GM19025 (cell line): ENCODE results near the gene KRT9.
"Not testable (repeated sequence)": the region's sequence is repeated elsewhere in the genome, so short reads cannot be mapped to it uniquely, and the experiment has no call there.

Experiments
- ATAC-seq: cut with Tn5 transposase; IDR thresholded peaks from one replicate; pipeline ENCODE4 v1.9.1; 2021; ENCODE audit warnings: mild to moderate bottlenecking, low read depth, moderate library complexity; ENCODE audit not compliant: unreplicated experiment

The KRT9 gene

GRCh38 chr17:41602524-41602923, 30.7 kb upstream of the KRT9 start:
- ATAC-seq = no peak

GRCh38 chr17:41600318-41600717, 28.5 kb upstream of the KRT9 start:
- no peak for ATAC-seq

GRCh38 chr17:41599680-41600079, 27.8 kb upstream of the KRT9 start:
- ATAC-seq = no peak

GRCh38 chr17:41595585-41595984, 23.7 kb upstream of the KRT9 start:
- no peak for ATAC-seq

DNA sequence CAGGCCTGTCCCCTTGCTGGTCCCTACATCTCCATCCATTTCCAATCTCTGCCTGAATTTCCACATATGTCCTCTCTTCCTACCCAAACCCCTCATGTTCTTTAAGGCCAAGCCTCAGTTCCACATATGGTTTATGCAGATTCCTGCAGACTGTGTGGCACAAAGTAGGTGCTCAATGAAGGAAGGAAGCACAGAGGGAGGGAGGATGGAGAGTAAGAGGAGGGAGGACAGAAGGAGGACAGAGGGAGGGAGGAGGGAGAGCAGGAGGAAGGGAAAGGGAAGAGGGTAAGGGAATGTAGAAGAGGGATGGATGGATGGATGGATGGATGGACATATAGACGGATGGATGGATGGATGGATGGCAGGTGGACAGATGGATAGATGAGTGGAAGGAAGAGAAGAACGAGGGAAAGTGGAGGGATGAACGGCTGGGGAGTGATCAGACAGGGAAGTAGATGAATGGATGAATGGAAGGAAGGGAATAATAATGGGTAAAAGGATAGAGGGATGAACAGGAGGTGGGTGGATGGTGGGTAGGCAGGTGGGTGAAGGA, 22.6 kb upstream of the KRT9 start:
- no peak for ATAC-seq

GRCh38 chr17:41593306-41593981, 21.6 kb upstream of the KRT9 start:
- ATAC-seq = no peak

DNA sequence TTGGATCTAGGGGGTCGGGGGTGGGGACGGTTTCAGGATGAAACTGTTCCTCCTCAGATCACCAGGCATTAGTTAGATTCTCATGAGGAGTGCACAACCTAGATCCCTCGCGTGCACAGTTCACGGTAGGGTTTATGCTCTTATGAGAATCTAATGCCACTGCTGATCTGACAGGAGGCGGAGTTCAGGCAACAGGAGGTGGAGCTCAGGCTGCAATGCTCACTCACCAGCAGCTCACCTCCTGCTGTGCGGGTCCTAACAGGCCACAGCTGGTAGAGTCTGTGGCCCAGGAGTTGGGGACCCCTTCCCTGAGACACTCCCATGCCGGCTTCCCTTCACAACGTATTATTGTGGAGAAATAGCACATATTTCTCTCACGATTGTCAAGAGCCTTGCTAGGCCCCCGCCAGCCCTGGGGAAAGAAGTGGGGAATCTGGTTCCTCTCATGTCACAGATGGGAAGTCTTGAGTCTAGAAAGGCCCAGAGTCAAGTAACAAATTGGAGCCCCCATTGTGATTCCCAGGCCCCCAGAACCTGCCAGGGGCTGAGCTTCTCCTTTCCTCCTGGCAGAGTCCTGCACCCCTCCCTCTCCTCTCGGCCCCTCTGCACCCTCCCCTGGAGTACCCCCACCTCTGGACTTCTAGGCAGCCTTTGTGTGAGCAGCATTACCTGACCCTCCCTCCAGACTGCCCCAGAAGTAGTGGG, 20.9 kb upstream of the KRT9 start:
- ATAC-seq = no peak

DNA sequence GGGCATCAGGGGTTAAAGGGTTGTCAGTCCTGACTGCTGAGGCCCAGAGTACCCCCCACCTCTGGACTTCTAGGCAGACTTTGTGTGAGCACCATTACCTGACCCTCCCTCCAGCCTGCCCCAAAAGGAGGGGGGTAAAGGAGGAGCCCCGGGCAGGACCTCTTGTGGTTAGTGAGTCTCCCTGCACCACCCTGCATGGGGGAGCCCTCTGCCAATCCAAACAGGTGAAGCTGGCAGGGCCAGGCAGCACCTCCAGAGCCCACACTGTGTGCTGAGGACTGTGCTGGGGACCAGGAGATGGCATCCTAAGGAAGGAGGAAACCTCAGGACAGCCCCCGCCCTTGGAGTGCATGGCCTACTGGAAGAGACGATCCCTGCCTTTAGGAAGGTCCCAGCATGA, 17.4 kb upstream of the KRT9 start:
- no peak for ATAC-seq

- no peak for ATAC-seq
Measured at GRCh38 chr17:41588126-41588810, 16.4 kb upstream of the KRT9 start.

DNA sequence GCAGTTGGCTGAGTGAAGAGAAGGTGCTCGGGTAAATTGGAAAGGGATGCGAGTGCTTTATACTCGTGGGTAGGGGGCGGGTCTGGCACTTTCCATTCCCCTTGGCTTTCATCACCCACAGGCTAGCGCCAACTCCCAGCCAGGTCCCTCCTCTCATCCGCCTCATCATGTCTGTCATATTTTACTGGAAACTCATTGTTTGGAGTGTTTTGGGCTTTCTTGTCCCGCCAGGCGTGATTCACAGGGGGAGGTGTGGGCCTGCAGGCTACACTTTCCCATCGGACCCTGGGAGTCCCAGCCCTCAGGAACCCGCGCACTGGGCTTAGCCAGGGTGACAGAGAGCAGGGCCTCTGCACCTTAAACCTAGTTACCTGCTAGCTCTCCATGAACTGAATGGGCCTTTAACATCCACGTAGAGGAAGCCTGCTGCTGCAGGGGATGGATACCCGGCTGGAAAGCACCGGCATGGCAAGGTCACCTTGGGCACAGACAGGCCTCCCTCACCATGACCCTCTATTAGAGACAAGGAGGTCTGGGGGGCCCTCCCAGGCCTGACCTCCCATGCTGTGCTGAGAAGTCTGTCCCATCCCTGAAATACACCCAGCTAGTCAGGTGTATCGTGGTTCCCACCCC, 15.1 kb upstream of the KRT9 start, which contains the start of gene KRT14:
Gene KRT14 (minus strand): TSS at position 33 of the 633 bp plus-strand sequence. CDS start 61 bp downstream, outside the sequence.
- no peak for ATAC-seq

DNA sequence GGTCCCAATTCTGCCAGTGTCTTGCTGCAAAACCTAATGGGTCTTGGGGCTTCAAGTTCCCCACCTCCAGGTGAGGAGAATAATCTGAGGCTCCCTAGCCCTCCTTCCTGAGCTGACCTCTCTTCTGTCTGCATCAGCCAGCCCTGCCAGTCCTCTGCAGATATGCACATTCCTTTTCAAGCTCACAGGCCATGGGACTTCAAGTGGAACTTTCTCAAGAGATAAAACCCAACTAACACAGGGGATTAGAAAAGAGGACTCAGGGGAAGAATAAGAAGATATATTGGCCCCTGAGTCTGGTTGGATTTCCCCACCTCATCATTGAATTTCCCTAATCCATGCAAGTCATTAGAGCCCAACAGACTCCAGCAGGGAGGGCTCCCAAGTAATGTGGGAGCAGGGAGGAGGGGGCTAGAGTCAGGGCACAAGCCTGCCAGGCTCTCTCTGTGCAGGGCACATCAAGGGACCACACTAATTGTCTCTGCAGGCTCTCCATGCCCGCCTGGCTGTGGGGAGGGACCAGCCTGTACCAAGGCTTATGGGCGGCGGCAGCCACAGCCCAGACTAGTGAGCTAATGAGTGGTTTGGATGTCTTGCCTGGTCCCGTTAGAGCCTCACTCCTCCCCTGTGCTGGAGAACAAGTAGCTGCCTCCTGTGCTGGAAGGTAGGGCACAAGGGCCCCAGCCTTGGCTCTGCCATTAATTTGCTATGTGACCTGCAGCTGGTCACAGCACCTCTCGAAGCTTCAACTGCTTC, 13.6 kb upstream of the KRT9 start:
- ATAC-seq = no peak

DNA sequence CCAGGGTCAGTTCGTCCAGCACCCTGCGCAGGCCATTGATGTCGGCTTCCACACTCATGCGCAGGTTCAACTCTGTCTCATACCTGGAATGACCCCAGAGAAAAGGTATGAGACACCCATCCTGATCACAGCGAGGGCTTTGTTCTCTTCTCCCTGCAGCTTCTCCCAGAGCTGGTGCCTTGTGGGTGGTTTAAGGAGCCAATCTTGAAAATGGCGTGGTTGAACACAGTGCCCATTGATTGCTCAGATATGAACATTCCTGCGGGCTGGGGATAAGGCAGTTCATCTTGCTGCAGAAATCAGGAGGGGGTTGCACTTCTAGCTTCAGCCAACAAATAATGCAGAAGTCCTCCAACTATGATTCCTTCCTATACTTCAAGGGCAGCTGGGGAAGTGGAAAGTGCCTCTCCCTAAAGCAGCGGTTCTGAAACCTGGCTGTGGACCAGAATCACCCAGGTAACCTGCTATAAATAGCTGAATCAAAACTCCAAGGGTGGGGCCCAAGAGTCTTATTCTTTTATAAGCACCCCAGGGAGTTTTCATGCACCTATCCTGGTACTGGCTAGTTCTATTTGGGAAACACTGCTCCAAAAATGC, 12.6 kb upstream of the KRT9 start:
- not testable (repeated sequence) for ATAC-seq

- no peak for ATAC-seq
Measured at GRCh38 chr17:41583137-41584127, 11.6 kb upstream of the KRT9 start.

- not testable (repeated sequence) for ATAC-seq
Measured at GRCh38 chr17:41582061-41582968, 10.5 kb upstream of the KRT9 start.

DNA sequence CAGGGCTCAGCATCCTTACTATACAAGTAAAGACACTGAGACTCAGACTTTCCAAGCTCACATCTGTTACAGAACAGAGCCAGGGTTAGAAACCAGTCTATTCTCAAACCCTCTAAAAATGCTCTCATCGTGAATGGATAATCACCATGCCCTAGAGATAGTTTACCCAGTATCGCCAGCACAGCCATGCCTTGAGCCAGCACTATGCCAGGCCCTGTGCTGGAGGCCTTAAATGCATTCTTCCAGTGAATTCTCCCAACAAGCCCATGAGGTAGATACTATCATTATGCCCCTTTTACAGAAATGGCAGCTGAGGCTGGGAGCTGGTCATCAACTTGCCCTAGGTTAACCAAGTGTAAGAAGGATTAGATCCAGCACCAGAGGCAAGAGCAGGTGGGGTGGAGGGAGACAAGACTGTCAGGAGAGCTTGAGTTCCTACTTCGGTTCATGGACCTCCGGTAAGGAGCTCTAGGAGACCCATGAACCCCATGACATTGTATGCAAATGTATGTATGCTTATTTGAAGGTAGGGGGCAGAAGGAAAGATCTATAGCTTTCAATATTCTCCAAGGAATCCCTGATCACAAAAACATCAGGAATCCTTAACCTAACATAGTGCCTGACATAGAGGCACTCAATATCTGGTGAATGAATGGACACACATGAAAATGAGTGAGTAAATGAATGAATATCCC, 9.7 kb upstream of the KRT9 start:
- ATAC-seq = no peak

DNA sequence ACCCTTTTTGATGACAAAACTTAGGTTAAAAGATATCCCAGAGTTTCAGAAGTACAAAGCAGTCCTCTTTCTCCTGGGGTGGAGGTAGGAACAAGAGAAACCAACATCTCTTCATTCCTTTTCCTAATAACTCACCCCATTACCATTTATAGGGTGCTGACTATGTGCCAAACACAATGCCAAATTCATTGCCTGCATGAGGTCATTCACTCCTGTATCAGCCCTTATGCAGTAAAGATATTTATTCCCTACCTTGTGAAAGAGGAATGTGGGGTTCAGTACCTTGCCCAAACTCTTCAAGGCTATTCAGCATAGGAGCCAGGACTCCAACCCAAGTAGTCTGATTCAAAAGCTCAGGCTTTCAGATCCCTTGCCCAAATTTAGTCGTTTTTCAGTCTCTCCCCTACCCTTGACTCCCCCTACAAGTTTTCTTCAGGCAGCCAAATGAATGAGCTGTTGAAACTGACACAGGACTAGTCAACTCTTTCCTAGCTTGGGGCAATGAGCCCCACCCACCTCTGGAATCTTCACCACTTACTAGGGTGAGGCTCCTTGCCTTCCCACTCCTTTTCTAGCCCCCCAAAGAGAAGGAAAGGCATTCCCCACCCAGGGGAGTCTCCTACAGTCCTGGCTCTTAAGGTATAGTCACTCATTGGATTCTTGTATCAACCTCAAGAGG, 9.0 kb upstream of the KRT9 start:
- ATAC-seq = no peak
